MM.1S (cell line): ENCODE results near the gene RIPPLY2.

Experiments
- CTCF ChIP-seq: fragments of 300-600 bp; sonication (generic); IDR thresholded peaks from 2 replicates; pipeline ENCODE4 v1.5.1; 2016; ENCODE audit warnings: antibody characterized with exemption, low read length, mixed read lengths
- EZH2 ChIP-seq: fragments of 300-600 bp; sonication (generic); optimal IDR thresholded peaks from 2 replicates; pipeline ENCODE3; 2017; ENCODE audit warnings: low read depth, mild to moderate bottlenecking, antibody characterized with exemption, low read length, mixed read lengths
- EZH2phosphoT487 ChIP-seq: fragments of 300-600 bp; sonication (generic); IDR thresholded peaks from 2 replicates; pipeline ENCODE4 v1.6.1; 2018; ENCODE audit warnings: antibody characterized with exemption, low read length

GRCh38 chr6:83824831-83825230 is 28.3 kb upstream of the RIPPLY2 start:
- TF ChIP-seq EZH2 (no peak), CTCF (no peak), EZH2phosphoT487 (no peak)
